ENCODE data around the gene CFAP126.

DNA sequence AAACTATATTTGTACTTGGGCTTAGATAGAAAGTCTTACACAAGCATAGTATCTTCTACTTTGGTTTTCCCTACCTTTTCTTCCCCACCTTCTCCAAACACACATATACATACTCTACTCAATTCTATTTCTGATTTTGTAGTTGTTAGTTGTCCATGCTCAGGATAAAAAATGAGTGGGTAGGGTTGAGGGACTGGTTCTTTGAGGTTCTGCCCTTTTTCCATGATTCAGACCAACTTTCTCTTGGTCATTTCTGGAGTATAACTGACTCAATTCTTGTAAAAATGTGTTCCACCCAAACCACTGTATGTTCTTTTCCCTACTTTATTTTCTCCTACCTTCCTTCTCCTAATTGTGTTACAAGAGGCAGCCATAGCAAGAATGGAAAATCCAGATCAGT is 3.3 kb downstream of the CFAP126 start:
- TF ChIP-seq, protein P1, sequence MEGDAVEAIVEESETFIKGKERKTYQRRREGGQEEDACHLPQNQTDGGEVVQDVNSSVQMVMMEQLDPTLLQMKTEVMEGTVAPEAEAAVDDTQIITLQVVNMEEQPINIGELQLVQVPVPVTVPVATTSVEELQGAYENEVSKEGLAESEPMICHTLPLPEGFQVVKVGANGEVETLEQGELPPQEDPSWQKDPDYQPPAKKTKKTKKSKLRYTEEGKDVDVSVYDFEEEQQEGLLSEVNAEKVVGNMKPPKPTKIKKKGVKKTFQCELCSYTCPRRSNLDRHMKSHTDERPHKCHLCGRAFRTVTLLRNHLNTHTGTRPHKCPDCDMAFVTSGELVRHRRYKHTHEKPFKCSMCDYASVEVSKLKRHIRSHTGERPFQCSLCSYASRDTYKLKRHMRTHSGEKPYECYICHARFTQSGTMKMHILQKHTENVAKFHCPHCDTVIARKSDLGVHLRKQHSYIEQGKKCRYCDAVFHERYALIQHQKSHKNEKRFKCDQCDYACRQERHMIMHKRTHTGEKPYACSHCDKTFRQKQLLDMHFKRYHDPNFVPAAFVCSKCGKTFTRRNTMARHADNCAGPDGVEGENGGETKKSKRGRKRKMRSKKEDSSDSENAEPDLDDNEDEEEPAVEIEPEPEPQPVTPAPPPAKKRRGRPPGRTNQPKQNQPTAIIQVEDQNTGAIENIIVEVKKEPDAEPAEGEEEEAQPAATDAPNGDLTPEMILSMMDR (IDR thresholded peaks at IDR 0.05; ENCODE audit: low read depth, low read length, poor library complexity, severe bottlenecking), result no peak
- no peak for TF ChIP-seq EZH2phosphoT487 (IDR thresholded peaks at IDR 0.05; ENCODE audit: borderline replicate concordance, low read length)

Measured in DOHH2 (cell line).